ENCODE measurements around the gene TIMM9. TPM values are rescaled to one million over a fixed set of nuclear protein-coding genes. Genes with fewer than 3 reads are reported as not detected.

TIMM9 gene
- total RNA-seq, 1 donor from 2014 or later = 35.7 TPM

- intact Hi-C loops (cut with micrococcal nuclease) = no loop called here
- H3K36me3 Mint-ChIP-seq (ENCODE audit: low read depth) = peaks cover 67% of the 10 kb centered on the region
- ChIA-PET CTCF (no interaction called here), POLR2A (no interaction called here)
- H3K27ac Mint-ChIP-seq = no peak overlapping the region
- DNase-seq = no peak
- no peak for TF ChIP-seq CTCF (IDR thresholded peaks at IDR 0.05)
- no peak for ATAC-seq (ENCODE audit: low read depth)
- no peak overlapping the region for H3K4me3 Mint-ChIP-seq
- no peaks in the 10 kb centered on the region for H3K4me1 Mint-ChIP-seq
- no peaks in the 10 kb centered on the region for H3K9me3 Mint-ChIP-seq
- no peaks in the 10 kb centered on the region for H3K27me3 Mint-ChIP-seq
Measured at GRCh38 chr14:58465421-58465820, 38.1 kb upstream of the TIMM9 start.

- DNase-seq (no peak), ATAC-seq (ENCODE audit: low read depth) (no peak)
- no peaks in the 10 kb centered on the region for H3K27me3 Mint-ChIP-seq
- H3K9me3 Mint-ChIP-seq = no peaks in the 10 kb centered on the region
- intact Hi-C loops (cut with micrococcal nuclease) = no loop called here
- no peak overlapping the region for H3K4me3 Mint-ChIP-seq
- H3K36me3 Mint-ChIP-seq (ENCODE audit: low read depth) = peaks cover 74% of the 10 kb centered on the region
- no peaks in the 10 kb centered on the region for H3K4me1 Mint-ChIP-seq
- no peak overlapping the region for H3K27ac Mint-ChIP-seq
- ChIA-PET CTCF (no interaction called here), POLR2A (no interaction called here)
- TF ChIP-seq CTCF (IDR thresholded peaks at IDR 0.05) = no peak
Measured at GRCh38 chr14:58464652-58465051, 37.3 kb upstream of the TIMM9 start.

GRCh38 chr14:58463147-58463546 lies 35.8 kb upstream of the TIMM9 start:
- CTCF ChIA-PET = no interaction called here
- POLR2A ChIA-PET = interaction anchor here (2.1 kb wide), 1 partner anchor 36 kb away, joined by 4 read pairs; the partner anchor contains the start of genes KIAA0586 and TIMM9
- Mint-ChIP-seq H3K4me1 (no peaks in the 10 kb centered on the region), H3K36me3 (ENCODE audit: low read depth) (peaks cover 66% of the 10 kb centered on the region), H3K4me3 (no peak overlapping the region), H3K27ac (no peak overlapping the region), H3K27me3 (no peaks in the 10 kb centered on the region), H3K9me3 (no peaks in the 10 kb centered on the region)
- DNase-seq (no peak), ATAC-seq (ENCODE audit: low read depth) (no peak)
- TF ChIP-seq CTCF (IDR thresholded peaks at IDR 0.05) = no peak
- intact Hi-C loops (cut with micrococcal nuclease) = no loop called here

GRCh38 chr14:58460772-58461171 lies 33.4 kb upstream of the TIMM9 start:
- intact Hi-C loops (cut with micrococcal nuclease) = no loop called here
- Mint-ChIP-seq H3K4me3 (no peak overlapping the region), H3K9me3 (no peaks in the 10 kb centered on the region), H3K36me3 (ENCODE audit: low read depth) (peaks cover 67% of the 10 kb centered on the region), H3K27me3 (no peaks in the 10 kb centered on the region), H3K27ac (no peak overlapping the region), H3K4me1 (no peaks in the 10 kb centered on the region)
- no peak for DNase-seq
- ATAC-seq (ENCODE audit: low read depth) = no peak
- TF ChIP-seq CTCF (IDR thresholded peaks at IDR 0.05) = no peak
- ChIA-PET CTCF (no interaction called here), POLR2A (no interaction called here)

GRCh38 chr14:58455593-58456265 lies 28.4 kb upstream of the TIMM9 start:
- intact Hi-C loops (cut with micrococcal nuclease) = no loop called here
- Mint-ChIP-seq H3K36me3 (ENCODE audit: low read depth) (peaks cover 67% of the 10 kb centered on the region), H3K27me3 (no peaks in the 10 kb centered on the region), H3K27ac (no peak overlapping the region), H3K9me3 (no peaks in the 10 kb centered on the region), H3K4me1 (no peaks in the 10 kb centered on the region), H3K4me3 (no peak overlapping the region)
- POLR2A ChIA-PET = no interaction called here
- ATAC-seq (ENCODE audit: low read depth) = no peak
- DNase-seq = no peak
- TF ChIP-seq CTCF (IDR thresholded peaks at IDR 0.05) = no peak
- CTCF ChIA-PET = no interaction called here
